Activated CD4-positive, alpha-beta T cell treated with anti-CD3 and anti-CD28 coated beads, Interleukin-2, amount 10 ng/mL, durations not matched to agents 24 days and 14 days (primary cell): Measurements from ENCODE around the gene P2RX3. TPM values are rescaled to one million over a fixed set of nuclear protein-coding genes. Genes with fewer than 3 reads are reported as not detected.

ENCODE experiments used
- DNase-seq: peaks from one replicate; pipeline ENCODE4 v3.0.0; 2022
- H3K27ac Mint-ChIP-seq: one replicate; pipeline ENCODE4 v1.8.0; 2022; ENCODE audit warnings: mild to moderate bottlenecking, mixed read lengths
- H3K27me3 Mint-ChIP-seq: one replicate; pipeline ENCODE4 v1.8.0; 2022; ENCODE audit warnings: mixed read lengths
- H3K36me3 Mint-ChIP-seq: one replicate; pipeline ENCODE4 v1.8.0; 2022; ENCODE audit warnings: low read depth, mild to moderate bottlenecking, mixed read lengths
- H3K4me1 Mint-ChIP-seq: one replicate; pipeline ENCODE4 v1.8.0; 2021; ENCODE audit warnings: mixed read lengths
- H3K4me3 Mint-ChIP-seq: one replicate; pipeline ENCODE4 v1.8.0; 2022; ENCODE audit warnings: mild to moderate bottlenecking, moderate library complexity, mixed read lengths
- H3K9me3 Mint-ChIP-seq: one replicate; pipeline ENCODE4 v1.8.0; 2021; ENCODE audit warnings: mixed read lengths
- intact Hi-C: fragments of 100-400 bp; cut with micrococcal nuclease; formaldehyde crosslinking; loops from one replicate; pipeline ENCODE4 v1.15.1; 2023
- total RNA-seq: library from RNA; stranded (reverse); gene quantifications from 2 replicates; pipeline ENCODE4 v1.2.3, GENCODE V29; 2022

P2RX3 gene
- total RNA-seq, 1 donor from 2014 or later = not detected

GRCh38 chr11:57417056-57417455, 78.9 kb downstream of the P2RX3 start:
- Mint-ChIP-seq H3K27me3 (no peaks in the 10 kb centered on the region), H3K36me3 (peaks cover 83% of the 10 kb centered on the region), H3K27ac (no peak overlapping the region), H3K4me3 (no peak overlapping the region), H3K9me3 (no peaks in the 10 kb centered on the region), H3K4me1 (peaks cover 31% of the 10 kb centered on the region)
- intact Hi-C loops = no loop called here
- no peak for DNase-seq

- intact Hi-C loops = no loop called here
- Mint-ChIP-seq H3K4me3 (no peak overlapping the region), H3K36me3 (peaks cover 86% of the 10 kb centered on the region), H3K9me3 (no peaks in the 10 kb centered on the region), H3K27ac (no peak overlapping the region), H3K27me3 (no peaks in the 10 kb centered on the region), H3K4me1 (peaks cover 42% of the 10 kb centered on the region)
- DNase-seq = no peak
Measured at GRCh38 chr11:57418131-57418530, 80.0 kb downstream of the P2RX3 start.

- Mint-ChIP-seq H3K4me1 (peaks cover 38% of the 10 kb centered on the region), H3K36me3 (peaks cover 85% of the 10 kb centered on the region), H3K4me3 (no peak overlapping the region), H3K27ac (no peak overlapping the region), H3K27me3 (no peaks in the 10 kb centered on the region), H3K9me3 (no peaks in the 10 kb centered on the region)
- no peak for DNase-seq
- intact Hi-C loops = no loop called here
Measured at GRCh38 chr11:57419146-57419545, 81.0 kb downstream of the P2RX3 start.

GRCh38 chr11:57421066-57421465, 82.9 kb downstream of the P2RX3 start:
- Mint-ChIP-seq H3K27me3 (no peaks in the 10 kb centered on the region), H3K27ac (no peak overlapping the region), H3K36me3 (peaks cover 88% of the 10 kb centered on the region), H3K9me3 (no peaks in the 10 kb centered on the region), H3K4me1 (peaks cover 46% of the 10 kb centered on the region), H3K4me3 (no peak overlapping the region)
- intact Hi-C loops = loop anchor here (10.0 kb wide), 1 partner anchor 1104 kb away; no protein-coding TSS in a partner anchor
- no peak for DNase-seq

GRCh38 chr11:57421805-57422204, 83.7 kb downstream of the P2RX3 start:
- Mint-ChIP-seq H3K27me3 (no peaks in the 10 kb centered on the region), H3K9me3 (no peaks in the 10 kb centered on the region), H3K36me3 (peaks cover 89% of the 10 kb centered on the region), H3K27ac (no peak overlapping the region), H3K4me3 (no peak overlapping the region), H3K4me1 (peaks cover 50% of the 10 kb centered on the region)
- intact Hi-C loops = loop anchor here (10.0 kb wide), 1 partner anchor 1103 kb away; no protein-coding TSS in a partner anchor
- no peak for DNase-seq

Other genes starting within 250 kb of the P2RX3 start
- gene LRRC55, start 156.4 kb upstream of the P2RX3 start, total RNA-seq = not detected in 2 replicates
- not detected in 2 replicates for gene APLNR, start 101.1 kb upstream of the P2RX3 start, total RNA-seq
- 23.7 and 24.2 TPM in 2 replicates for gene TNKS1BP1, start 13.4 kb upstream of the P2RX3 start, total RNA-seq
- 253 and 256 TPM in 2 replicates for gene SSRP1, start 2.5 kb upstream of the P2RX3 start, total RNA-seq
- not detected in 2 replicates for gene PRG3, start 42.8 kb downstream of the P2RX3 start, total RNA-seq
- gene PRG2, start 52.3 kb downstream of the P2RX3 start, total RNA-seq = 0.35 and 0.38 TPM in 2 replicates
- gene SLC43A3, start 88.8 kb downstream of the P2RX3 start, total RNA-seq = 255 and 261 TPM in 2 replicates
- 0.23 and 0.26 TPM in 2 replicates for gene RTN4RL2, start 122.2 kb downstream of the P2RX3 start, total RNA-seq
- 35.3 and 35.8 TPM in 2 replicates for gene SLC43A1, start 177.3 kb downstream of the P2RX3 start, total RNA-seq
- 108 and 112 TPM in 2 replicates for gene TIMM10, start 192.4 kb downstream of the P2RX3 start, total RNA-seq
- not detected in 2 replicates for gene SMTNL1, start 199.2 kb downstream of the P2RX3 start, total RNA-seq
- gene UBE2L6, start 229.3 kb downstream of the P2RX3 start, total RNA-seq = 151 and 157 TPM in 2 replicates